Activated gamma-delta T cell (primary cell): ENCODE results near the gene PRIMA1.

ENCODE experiments used
- DNase-seq: peaks from one replicate; lab custom pipeline; 2025; lab: John Stamatoyannopoulos, UW

PRIMA1 gene

DNA sequence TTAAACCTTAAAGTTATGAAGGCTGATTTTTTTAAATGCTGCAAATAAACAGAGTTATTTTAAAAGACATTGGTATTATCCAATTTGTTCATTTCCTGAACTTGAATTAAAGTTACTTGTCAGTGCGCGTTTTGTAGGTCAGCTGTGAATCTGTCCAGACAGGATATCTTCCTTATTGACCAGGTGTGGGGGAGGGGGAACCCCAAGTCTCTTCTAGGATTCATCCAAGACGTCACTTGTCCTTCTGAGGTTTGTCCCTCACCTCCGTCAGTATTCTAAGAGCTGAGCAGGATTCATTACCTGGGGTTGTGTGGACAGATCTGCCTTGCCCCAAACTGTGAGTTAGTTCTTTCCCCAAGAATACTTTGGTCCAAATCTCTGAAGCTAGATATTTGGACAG lies 8.8 kb upstream of the PRIMA1 start:
- no peak for DNase-seq

DNA sequence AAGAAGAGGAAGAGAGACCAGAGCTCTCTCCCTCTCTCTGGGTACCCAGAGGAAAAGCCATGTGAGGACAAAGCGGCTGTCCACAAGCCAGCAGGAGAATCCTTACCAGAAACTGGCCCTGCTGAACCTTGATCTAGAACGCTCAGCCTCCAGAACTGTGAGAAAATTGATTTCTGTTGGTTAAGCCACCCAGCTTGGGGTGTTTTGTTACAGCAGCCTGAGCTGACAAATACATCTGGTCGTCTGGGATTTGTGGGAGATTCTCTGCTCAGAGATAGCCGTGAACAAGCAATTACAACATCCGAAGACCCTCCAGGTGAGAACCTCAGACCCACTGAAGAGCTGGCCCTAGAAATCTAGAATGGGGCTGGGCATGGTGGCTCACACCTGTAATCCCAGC lies 6.5 kb upstream of the PRIMA1 start:
- DNase-seq: no peak

DNA sequence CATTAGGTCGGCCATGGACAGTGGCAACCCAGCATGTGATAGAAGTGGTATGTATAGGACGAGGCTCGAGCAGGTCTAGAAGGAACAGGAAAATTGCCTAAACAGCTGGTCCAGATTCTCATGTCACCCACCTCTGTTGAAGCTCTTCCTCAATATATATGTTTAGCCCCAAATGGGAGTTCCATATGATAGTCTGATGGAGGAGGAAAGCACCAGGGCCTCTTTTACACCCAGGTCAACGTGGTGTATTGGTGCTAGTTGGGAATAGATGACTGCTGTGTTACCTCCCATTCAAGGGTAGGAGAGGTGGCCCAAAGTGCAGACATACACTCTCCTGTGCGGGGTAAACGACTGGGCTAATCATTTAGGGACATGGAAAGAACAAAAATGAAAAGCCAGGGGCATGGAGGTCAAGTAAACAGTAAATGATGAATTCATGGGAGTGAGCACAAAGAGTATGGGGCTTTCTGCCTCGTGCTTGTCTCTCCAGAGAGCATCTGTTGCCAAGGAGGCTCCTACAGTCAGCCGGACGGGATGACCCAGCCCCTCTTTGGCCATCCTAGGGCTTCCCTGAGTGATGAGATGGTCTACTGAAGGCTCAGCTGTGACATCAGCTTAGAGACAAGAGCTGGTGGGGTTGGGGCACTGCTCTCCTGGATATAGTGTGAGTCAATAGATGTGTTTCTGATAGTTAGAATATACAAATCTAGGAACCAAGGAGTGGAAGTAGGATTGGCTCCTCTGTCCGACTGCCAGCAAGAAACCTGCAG lies 5.5 kb upstream of the PRIMA1 start:
- DNase-seq: no peak

DNA sequence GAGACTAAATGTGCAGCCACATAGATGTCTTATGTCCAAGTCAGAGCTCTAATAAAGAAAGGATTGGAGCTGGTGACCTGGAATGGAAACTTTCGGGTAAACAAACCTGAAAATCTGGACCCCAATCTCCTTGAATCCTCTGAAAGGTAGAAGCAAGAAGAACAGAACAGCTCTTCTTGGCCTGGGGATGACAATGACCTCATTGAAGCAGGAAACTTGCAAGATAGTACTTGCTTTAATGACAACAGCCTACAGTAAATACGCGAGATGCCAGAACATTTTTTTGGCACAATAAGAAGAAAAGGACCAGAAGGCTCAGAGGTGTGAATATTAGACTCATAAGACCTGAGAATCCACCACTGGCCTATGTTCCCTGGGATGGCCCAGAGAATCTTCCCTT lies 4.1 kb upstream of the PRIMA1 start:
- no peak for DNase-seq

DNA sequence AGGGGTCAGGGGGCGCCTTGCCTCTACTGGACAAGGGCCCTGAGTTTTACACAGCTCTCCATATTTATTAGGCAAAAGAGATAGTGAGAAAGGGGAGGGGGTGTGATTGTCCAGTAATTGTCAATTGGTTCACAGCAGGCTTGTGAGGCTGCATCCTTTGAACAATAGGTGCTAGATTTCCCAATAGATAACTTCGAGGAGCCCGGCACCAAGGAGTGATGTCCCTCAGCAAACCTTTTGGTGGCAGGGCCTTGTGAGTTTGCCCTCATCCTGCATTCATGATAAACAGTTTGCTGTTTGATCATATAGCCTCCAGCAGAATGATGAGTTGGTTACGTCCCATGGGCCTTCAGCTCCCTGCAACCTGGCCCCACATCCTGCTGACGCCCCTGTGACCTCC lies 2.7 kb upstream of the PRIMA1 start:
- DNase-seq: no peak

DNA sequence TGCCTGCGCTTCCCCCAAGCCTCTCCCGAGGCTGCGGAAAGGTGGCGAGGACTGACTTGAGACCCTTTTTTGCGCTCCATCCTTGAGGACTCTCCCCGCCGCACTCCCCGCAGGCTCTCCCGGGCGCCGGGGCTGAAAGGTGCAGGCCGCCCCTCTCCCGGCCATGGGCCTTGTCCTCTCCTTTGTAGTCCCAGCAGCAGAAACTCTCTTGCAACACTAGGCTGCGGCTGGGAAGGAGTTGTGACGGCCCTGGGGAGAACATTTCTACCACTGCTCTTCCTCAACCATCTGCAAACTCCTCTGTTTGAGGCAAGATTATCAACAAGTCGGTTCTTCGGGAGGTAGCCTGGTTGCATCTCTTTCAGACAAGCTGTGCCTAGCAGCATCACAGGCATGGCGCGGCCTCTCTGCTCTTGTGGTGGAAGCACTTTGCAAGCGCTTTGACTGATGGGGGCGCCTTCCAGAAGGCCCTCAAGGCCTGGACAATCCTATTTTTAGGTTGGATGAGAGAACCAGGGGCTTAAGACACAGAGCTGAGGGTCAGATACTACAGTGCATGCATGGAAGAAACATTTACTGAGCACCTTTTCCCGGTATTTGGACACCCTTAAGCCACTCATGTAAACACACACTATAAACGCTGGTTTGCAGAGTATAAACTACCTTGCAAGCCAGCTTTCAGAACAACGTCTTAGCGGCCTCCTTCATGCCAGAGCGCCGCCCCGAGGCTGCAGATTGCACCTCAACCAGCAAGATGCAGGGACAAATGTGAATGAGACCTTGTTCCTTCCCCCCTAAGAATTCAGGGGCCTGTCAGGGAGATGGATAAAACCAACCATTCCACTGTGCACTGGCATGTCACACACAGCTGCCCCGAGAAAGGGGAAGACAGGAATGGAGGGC lies 1.2 kb upstream of the PRIMA1 start:
- DNase-seq: no peak

DNA sequence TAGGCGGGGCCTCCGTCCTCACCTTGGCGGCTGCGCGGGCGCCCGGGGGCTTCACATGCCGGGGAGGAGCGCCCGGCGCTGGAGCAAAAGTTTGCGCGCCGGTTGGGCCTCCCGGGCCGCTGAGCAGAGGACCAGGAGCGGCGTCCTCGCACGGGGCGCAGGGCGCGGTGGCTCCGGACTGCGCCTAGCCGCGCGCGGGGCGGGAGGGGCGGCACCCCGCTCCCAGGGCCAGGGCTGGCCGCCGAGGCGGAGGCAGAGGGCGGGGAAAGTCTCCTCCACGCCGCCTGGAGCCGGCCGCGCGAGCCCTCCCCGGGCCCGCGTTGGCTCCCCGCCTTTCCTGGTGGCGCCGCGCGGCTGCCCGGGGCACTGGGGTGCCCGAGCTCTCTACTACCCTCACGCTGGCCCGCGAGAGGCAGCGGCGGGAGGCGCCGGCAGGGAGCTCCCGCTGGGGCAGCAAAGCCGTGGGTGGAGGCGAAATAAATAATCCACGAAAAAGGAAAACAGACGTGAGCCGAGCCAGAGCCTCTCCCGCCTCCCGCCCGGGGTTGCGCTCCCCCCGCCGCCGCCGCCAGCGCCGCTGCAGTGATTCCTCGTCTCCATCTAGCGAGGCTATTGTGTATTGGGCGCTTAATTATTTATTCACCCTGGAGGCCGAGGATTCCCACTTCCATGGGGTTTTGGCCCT lies 400 bp upstream of the PRIMA1 start:
- no peak for DNase-seq

DNA sequence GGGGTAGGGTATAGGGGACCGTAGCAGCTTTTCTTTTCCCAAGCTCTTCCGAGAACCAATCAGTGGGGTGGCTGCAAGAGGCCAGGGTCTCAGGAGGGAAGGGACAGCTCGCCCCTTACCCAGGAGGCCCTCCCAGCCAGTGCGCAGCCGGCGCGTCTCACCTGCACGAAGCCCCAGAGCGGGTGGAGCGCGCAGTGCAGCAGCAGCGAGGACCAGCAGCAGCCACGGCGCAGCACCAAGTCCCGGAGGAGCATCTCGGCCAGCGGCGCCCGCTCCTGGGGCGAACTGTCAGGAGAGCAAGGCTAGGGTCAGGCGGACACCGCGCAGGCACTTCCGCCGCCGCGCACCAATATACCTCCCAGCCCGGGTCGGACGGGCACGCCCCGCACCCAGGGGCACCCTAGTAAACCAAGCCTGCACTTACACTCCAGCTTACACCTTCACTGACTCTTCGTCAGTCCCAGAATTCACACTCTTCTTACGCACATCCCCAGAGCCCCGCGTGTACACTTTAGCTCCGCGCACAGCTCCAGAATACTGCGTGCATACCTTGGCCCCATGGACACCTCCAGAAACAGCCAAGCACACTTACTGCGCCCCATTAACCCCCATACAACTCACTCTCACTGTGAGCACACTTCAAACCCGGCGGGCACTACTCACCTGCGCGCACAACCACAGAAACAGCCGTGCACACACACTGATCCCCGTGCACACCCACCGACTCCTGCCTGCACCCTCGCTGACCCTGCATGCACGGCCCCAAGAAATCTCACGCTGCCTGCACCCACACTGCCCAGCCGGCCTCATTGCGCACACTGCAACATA lies 606 bp downstream of the PRIMA1 start:
- no peak for DNase-seq

DNA sequence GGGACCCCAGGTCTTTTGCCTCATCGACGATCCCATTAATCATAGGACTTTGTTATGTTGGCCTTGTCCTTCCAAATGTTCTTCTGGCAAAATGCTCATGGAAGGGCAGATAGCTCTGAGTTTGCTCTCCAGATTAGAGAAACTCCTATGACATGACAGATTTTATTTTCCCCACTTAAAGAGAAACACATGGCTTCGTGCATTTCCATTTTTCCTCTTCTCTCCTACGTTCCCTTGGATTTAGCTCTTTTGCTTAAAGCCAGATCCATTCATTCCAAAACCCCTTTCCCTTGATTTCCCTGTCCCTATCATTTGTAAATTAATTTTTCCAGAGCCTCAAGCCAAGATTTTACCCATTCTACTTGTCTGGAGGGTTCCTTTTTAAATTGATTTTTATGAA lies 2.9 kb downstream of the PRIMA1 start:
- DNase-seq: no peak

DNA sequence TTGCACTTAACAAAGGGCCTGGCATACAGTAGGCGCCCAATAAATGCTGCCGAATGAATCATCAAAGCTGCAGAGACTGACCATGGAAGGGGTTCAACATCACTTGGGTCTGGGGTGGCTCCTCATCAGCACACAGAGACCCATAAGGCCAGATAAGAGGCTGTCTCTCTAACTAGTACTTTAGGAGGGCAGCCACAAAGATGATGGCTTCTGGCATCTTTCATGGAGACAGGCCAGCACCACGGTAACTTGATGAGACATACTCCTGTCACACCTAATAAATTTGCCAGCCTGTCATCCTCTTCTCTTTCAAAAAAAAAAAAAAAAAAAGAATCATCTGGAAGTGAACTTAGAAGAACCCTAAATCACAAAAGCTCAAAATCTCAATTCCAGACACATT lies 3.4 kb downstream of the PRIMA1 start:
- DNase-seq: no peak

DNA sequence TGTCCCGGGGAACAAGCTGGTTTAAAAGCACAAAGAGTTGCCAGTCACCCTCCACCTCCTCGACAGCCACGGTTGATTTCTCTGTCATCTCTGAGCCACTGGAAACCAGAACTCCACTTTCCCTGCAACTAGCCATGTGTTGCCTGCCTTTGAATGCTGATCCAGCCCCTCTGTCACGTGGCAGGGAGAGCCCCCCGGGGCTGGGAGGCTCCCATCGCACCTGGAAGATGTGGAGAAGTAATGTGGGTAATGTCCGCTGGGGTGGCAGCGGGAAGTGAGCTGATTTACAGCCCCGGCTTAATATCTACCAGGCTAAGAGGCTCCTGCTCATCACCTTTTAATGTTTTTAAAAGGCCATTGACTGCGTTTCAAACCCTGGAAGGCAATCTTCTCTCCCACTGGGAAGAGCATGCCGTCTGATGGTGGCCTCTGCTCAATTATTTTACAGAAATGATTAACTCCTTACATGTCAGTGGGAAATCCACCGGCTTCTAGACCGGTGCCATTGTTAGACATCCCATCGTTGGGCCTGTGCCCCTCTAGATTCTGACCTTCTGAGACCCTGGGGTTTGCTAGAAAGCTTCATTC lies 7.4 kb downstream of the PRIMA1 start:
- DNase-seq: no peak

DNA sequence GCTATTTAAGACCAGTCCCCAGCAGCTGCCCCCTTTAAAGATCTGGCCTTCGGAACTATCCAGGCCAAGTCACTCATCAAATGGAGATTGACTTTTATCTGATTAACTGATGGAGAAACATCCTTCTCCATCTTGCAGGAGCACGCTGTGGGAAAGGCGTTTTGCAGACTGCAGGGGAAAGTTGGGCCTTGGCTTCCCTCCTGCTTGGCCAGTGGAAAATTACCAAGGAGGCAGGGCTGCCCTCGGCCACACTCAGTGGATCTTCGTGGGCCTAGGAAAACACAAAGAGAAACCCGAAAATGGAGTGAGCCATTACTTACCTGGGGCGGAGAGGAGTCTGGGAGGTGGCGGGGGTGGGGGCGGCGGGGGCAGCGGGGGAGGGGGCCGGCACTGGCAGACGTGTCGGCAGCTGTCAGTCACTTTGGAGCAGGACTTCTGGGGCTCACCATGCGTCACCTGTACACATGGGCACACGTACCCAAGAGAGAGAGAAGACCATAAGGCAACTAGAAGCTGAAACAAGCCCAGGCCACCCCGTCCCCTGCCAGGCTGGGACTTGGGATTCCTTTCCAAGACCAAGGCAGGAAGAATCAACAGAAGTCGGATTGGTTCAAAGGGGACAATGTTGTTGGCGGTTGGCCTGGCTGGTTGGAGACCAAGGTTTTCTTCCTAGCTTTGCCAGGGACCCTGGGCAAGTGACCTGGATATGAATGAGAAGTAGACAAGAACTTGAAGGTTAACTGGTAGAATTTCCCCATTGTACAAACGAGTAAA lies 9.2 kb downstream of the PRIMA1 start:
- DNase-seq: no peak

DNA sequence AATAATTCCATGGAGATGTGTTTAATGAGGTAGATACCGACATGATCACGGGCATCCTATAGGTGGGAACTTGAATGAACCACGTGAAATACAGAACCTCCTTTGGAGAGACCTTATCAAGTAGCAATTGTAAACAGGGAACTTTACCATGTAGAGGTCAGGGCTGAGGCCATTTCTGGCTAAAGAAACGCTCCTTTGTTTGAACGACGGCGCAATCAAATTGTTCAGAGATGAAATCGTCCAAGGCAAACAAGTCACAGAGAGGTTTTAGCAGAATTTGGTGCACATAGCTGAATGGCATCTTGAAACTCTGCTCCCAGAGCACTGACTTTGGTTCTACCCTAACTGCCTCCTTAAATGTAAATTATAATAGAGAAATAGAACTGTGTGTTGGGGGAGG lies 9.8 kb downstream of the PRIMA1 start:
- DNase-seq: no peak

DNA sequence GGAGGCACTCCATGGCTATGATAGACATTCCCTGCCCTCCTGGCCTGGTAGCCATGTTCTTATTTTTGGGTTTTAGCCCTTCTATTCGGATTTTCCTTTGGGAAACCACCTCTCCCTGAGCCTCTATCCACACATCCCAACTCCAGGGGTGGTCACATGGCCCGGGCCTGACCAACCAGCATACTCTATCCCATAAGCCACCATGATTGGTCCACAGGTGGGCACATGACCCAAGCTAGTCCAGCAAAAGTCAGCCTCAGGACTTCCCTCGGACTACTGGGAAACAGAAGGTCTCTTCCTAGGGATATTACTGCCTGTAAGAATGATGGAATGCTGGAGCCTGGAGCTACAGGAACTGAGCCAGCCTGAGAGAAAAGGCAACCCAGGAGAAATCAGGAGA lies 12.5 kb downstream of the PRIMA1 start:
- no peak for DNase-seq

DNA sequence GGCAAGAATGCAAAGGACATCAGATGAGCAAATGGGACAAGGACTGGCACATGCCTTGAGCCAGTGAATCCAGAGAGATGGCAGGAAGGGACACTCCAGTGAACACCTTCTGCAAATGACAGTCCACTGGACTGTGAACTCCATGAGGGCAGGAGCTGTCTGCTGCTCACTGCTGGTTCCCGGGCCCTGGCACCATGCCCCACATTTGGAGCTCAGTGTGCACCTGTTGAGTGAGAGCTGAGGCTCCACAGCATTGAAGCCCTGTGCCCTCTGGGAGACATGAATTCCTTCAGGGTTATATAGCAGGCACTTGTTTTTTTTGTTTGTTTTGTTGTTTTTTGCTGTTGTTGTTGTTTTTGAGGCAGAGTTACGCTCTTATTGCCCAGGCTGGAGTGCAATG lies 13.1 kb downstream of the PRIMA1 start:
- no peak for DNase-seq

DNA sequence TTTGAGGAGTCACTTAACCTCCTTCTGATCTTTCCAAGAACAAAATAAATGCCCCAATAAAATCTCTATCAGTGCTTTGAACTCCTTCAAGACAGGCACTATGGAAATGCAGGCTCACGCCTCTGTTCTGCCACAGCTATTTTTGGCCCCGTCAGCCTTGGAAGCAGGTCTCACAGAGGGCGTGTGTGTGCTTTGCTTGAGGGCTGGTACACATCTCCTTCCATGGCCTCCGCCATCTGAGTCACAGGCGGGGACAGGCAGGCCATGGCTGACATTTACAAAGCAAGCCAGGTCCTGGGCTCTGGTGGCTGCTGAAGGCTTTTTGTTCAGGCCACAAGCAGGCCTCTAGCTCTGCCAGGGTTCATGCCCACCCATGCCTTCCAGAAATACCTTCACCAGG lies 16.0 kb downstream of the PRIMA1 start:
- DNase-seq: no peak

DNA sequence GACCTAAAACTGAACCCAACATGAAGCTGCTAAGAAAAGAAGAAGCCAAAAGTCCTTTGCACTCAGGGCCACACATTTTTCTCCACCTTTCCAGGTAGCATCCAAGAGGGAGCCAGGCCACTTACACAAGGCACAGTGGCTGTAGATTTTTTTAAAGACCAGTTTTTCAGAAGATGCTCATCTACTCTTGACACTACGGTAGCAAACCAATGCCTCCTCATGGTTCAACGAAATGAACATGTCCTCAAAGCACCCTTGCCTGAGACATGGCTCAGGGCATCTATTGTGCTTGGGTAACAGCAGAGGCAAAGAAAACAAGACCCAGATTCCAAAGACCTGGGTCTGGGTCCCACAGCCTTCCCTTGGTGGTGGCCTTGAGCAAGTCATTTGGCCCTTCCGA lies 22.3 kb downstream of the PRIMA1 start:
- no peak for DNase-seq

DNA sequence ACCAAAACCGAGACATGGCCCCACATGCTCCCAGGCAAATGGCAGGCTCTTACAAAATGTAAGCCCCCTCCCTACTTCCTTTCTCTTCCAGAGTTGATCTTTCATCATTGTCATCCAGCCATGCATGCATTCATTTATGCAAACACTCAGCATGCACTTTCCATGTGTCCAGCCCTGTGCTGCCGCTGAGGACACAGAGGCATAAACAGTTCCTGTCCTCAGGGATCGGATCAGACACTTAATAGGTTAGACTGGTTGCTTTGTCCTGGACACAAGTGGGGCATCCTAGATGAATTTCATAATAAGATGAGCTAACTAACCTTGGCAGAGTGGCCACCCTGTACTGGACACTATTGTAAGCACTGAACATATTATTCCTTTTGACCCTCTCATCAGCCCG lies 23.1 kb downstream of the PRIMA1 start:
- DNase-seq: no peak

DNA sequence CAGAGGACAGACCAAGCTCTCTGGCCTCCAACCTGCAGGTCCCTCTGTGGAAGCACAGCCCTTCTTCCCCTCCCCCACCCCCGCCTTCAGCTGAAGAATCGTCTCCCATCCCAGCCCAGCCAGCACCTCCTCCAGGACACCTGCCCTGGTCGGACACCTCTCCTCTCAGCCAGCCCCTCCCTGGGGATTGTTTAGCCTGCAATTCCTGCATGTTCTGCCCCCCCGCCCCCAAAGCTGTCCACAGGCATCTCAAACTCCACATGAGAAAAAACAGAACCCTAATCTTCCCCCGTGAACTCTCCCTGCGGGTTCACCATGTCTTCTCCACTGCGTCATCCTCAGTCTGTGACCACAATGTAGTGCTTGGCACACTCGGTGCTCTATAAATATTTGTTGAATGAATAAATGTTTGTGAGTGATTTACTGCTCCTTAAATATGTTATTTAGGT lies 24.1 kb downstream of the PRIMA1 start:
- no peak for DNase-seq

DNA sequence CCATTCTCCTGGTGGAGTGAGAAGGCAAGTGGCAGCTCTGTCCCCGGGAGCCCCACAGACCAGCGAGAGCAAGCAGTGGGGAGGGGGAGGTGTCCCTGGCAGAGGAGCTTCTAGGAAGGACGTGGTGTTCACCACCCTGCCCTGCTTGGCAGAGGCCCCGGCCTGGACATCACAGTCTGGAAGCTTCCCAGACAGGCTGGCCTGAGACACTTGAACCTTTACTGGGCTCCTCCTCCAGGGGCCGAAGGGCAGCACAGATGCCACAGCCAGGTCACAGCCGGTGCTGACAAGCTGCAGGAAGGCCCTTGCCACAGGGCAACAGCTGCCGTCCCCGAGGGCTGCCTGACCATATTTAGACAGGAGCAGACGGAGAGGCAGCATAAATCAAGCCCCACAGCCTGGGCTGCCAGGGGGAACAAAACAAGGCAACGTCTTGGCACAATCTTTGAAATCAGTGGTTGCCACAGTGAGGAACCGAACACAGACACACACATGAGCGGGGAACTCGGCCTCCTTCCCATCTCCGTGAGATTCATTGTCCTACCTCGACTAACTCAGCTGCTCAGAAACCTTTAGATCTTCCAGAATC lies 28.5 kb downstream of the PRIMA1 start:
- DNase-seq: no peak
